Natural killer cell (primary cell): Measurements from ENCODE around the gene IGF2R. TPM values are rescaled to one million over a fixed set of nuclear protein-coding genes. Genes with fewer than 3 reads are reported as not detected.
"Not testable (repeated sequence)": the region's sequence is repeated elsewhere in the genome, so short reads cannot be mapped to it uniquely, and the experiment has no call there.

Source experiments
- ATAC-seq, 3 donors: fragments of 150-1000 bp in 2 of 3; fragments of 200-7000 bp in 1 of 3; cut with Tn5 transposase; 1 replicate in 1 of 3; 2 replicates in 2 of 3; pipeline ENCODE4 v1.10.0; 2021; ENCODE audit warnings: mild to moderate bottlenecking in 2 of 3, moderate library complexity in 2 of 3
- DNase-seq, 2 donors: peaks; one replicate each; pipeline versions ENCODE4 v3.0.0 to v3.0.0-alpha.2; 2013 to 2021; ENCODE audit warnings: mixed read lengths in 1 of 2
- H3K27ac ChIP-seq: one replicate; pipeline ENCODE4 v1.5.1; 2013; ENCODE audit warnings: mild to moderate bottlenecking, low read length
- H3K27me3 ChIP-seq: one replicate; pipeline ENCODE4 v1.6.1; 2013; ENCODE audit warnings: low read length; ENCODE audit not compliant: control insufficient read depth, insufficient read depth
- H3K36me3 ChIP-seq: one replicate; pipeline ENCODE4 v1.6.1; 2013; ENCODE audit warnings: low read length; ENCODE audit not compliant: control insufficient read depth, insufficient read depth
- H3K4me1 ChIP-seq: one replicate; pipeline ENCODE4 v1.6.1; 2013; ENCODE audit warnings: low read length; ENCODE audit not compliant: control insufficient read depth, insufficient read depth
- H3K4me3 ChIP-seq: one replicate; pipeline ENCODE4 v1.5.1; 2013; ENCODE audit warnings: low read length
- H3K9me3 ChIP-seq: one replicate; pipeline ENCODE4 v1.6.1; 2013; ENCODE audit warnings: low read length; ENCODE audit not compliant: control insufficient read depth, insufficient read depth
- H3K27ac Mint-ChIP-seq, 2 donors: one replicate each; pipeline ENCODE4 v1.8.0; 2022; ENCODE audit warnings: mild to moderate bottlenecking in 2 of 2, mixed read lengths in 2 of 2, moderate library complexity in 1 of 2
- H3K27me3 Mint-ChIP-seq, 2 donors: one replicate each; pipeline ENCODE4 v1.8.0; 2022; ENCODE audit warnings: low read depth in 2 of 2, mixed read lengths in 2 of 2
- H3K36me3 Mint-ChIP-seq: one replicate; pipeline ENCODE4 v1.8.0; 2022; ENCODE audit warnings: mixed read lengths
- H3K4me1 Mint-ChIP-seq, 2 donors: one replicate each; pipeline ENCODE4 v1.8.0; 2022; ENCODE audit warnings: mixed read lengths in 2 of 2
- H3K4me3 Mint-ChIP-seq: one replicate; pipeline ENCODE4 v1.8.0; 2022; ENCODE audit warnings: mild to moderate bottlenecking, moderate library complexity, mixed read lengths
- H3K9me3 Mint-ChIP-seq, 2 donors: one replicate each; pipeline ENCODE4 v1.8.0; 2022; ENCODE audit warnings: mixed read lengths in 2 of 2
- CTCF ChIP-seq: fragments of 200-600 bp; IDR thresholded peaks from one replicate; pipeline ENCODE4 v1.8.0; 2022; ENCODE audit warnings: antibody characterized with exemption
- WGBS: methylation state at CpG from one replicate; pipeline ENCODE4 v1.1.7; 2013; ENCODE audit warnings: missing lambda C conversion rate; ENCODE audit not compliant: insufficient coverage; 5-methylcytosine and 5-hydroxymethylcytosine counted together
- intact Hi-C: fragments of 100-400 bp; cut with micrococcal nuclease; formaldehyde crosslinking; loops from one replicate; pipeline ENCODE4 v1.14.2; 2022
- total RNA-seq, 4 donors: library from RNA; stranded (reverse); fragments of 120-200 nt in 1 of 4; gene quantifications; one replicate each; pipeline versions ENCODE4 v1.2.3 to v1.2.4, GENCODE V29; 2013 to 2022

Gene IGF2R
- total RNA-seq, 3 donors from 2014 or later (not counting 1 experiment from before 2014, with no cell fraction given), result 208 to 282 (median 253) TPM

DNA sequence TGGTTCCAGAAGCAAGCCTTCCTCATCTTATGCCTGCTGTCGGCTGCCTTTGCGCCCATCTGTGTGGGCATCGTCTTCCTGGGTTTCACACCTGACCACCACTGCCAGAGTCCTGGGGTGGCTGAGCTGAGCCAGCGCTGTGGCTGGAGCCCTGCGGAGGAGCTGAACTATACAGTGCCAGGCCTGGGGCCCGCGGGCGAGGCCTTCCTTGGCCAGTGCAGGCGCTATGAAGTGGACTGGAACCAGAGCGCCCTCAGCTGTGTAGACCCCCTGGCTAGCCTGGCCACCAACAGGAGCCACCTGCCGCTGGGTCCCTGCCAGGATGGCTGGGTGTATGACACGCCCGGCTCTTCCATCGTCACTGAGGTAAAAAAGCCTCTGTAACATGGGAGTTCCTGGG lies 153.1 kb downstream of the IGF2R start:
- Mint-ChIP-seq H3K27me3 (no peaks in the 10 kb centered on the region), H3K36me3 (no peaks in the 10 kb centered on the region), H3K27ac (no peak overlapping the region), H3K4me3 (no peak overlapping the region), H3K4me1 (peaks cover 6 to 8% of the 10 kb centered on the region in 2 donors), H3K9me3 (no peaks in the 10 kb centered on the region)
- Histone ChIP-seq H3K9me3 (no peaks in the 10 kb centered on the region), H3K27ac (no peak overlapping the region), H3K27me3 (no peaks in the 10 kb centered on the region), H3K36me3 (peaks cover 3% of the 10 kb centered on the region), H3K4me3 (no peak overlapping the region), H3K4me1 (no peaks in the 10 kb centered on the region)
- DNase-seq, result no peak
- no peak for ATAC-seq
- WGBS, result 98% methylated on average over 14 of the region's 14 CpGs
- intact Hi-C loops, result no loop called here
- TF ChIP-seq CTCF, result no peak

DNA sequence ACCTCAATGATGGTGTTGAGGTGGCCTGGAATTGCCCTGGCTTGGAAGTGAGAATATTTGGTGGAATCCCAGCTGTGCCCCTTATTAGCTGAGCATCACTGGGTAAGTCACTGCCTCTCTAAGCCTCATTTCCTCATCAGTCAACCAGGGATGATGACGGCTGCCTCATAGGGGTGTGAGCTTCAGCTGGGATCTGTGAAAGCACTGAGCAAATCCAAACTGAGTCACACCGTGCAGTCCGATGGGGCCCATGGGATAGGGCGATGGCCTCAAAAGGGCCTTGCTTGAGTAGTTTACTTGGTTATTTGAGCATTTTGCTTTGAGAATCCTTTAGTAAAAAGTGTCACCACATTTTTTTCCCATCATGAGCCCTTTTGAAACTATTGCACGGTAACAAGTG lies 153.9 kb downstream of the IGF2R start:
- Mint-ChIP-seq H3K27ac (no peak overlapping the region), H3K36me3 (no peaks in the 10 kb centered on the region), H3K4me3 (no peak overlapping the region), H3K4me1 (peaks cover 6 to 8% of the 10 kb centered on the region in 2 donors), H3K9me3 (no peaks in the 10 kb centered on the region), H3K27me3 (no peaks in the 10 kb centered on the region)
- TF ChIP-seq CTCF, result no peak
- DNase-seq, result no peak
- intact Hi-C loops, result no loop called here
- H3K9me3 ChIP-seq, result no peaks in the 10 kb centered on the region
- no peaks in the 10 kb centered on the region for H3K27me3 ChIP-seq
- no peak overlapping the region for H3K4me3 ChIP-seq
- no peak overlapping the region for H3K27ac ChIP-seq
- H3K4me1 ChIP-seq, result no peaks in the 10 kb centered on the region
- H3K36me3 ChIP-seq, result no peaks in the 10 kb centered on the region
- no peak for ATAC-seq
- WGBS, result 90% methylated on average over 5 of the region's 5 CpGs

GRCh38 chr6:160124007-160124406 lies 155.1 kb downstream of the IGF2R start:
- no peak overlapping the region for H3K4me3 ChIP-seq
- DNase-seq, result no peak
- H3K4me3 Mint-ChIP-seq, result no peak overlapping the region
- H3K36me3 ChIP-seq, result no peaks in the 10 kb centered on the region
- ATAC-seq, result no peak
- H3K36me3 Mint-ChIP-seq, result no peaks in the 10 kb centered on the region
- no peaks in the 10 kb centered on the region for H3K27me3 ChIP-seq
- WGBS, result 100% methylated on average over 2 of the region's 2 CpGs
- peaks cover 6 to 8% of the 10 kb centered on the region in 2 donors for H3K4me1 Mint-ChIP-seq
- intact Hi-C loops, result no loop called here
- H3K4me1 ChIP-seq, result no peaks in the 10 kb centered on the region
- no peaks in the 10 kb centered on the region for H3K9me3 ChIP-seq
- H3K9me3 Mint-ChIP-seq, result no peaks in the 10 kb centered on the region
- no peak for TF ChIP-seq CTCF
- H3K27ac Mint-ChIP-seq, result peak overlapping the region in 1 of 2 donors; percentile 40
- no peaks in the 10 kb centered on the region for H3K27me3 Mint-ChIP-seq
- no peak overlapping the region for H3K27ac ChIP-seq

DNA sequence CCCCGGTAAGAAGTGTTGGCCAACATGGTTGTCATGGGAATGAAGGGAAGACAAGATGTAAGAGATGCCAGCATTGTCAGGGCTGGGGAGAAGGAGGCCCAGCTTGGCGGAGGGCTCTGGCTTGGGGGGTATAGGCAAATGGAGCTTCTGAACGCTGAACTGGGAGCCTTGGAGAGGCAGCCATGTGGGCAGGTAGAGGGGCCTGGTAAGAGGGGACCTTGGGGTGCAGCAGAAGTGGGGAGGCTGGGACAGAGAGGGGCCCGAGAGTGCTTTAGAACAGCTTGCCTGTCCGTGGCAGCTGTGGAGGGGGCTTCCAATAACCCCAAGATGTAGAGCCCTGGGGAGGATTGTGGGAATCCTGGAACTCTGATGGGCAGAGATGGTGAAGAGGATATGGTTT lies 155.7 kb downstream of the IGF2R start:
- no peak overlapping the region for H3K27ac ChIP-seq
- peaks cover 6 to 8% of the 10 kb centered on the region in 2 donors for H3K4me1 Mint-ChIP-seq
- intact Hi-C loops, result no loop called here
- H3K9me3 ChIP-seq, result no peaks in the 10 kb centered on the region
- 89% methylated on average over 5 of the region's 5 CpGs for WGBS
- DNase-seq, result no peak
- TF ChIP-seq CTCF, result no peak
- H3K4me3 Mint-ChIP-seq, result no peak overlapping the region
- no peak for ATAC-seq
- H3K4me1 ChIP-seq, result no peaks in the 10 kb centered on the region
- H3K9me3 Mint-ChIP-seq, result no peaks in the 10 kb centered on the region
- no peaks in the 10 kb centered on the region for H3K36me3 Mint-ChIP-seq
- no peak overlapping the region for H3K27ac Mint-ChIP-seq
- no peak overlapping the region for H3K4me3 ChIP-seq
- H3K27me3 Mint-ChIP-seq, result no peaks in the 10 kb centered on the region
- H3K36me3 ChIP-seq, result no peaks in the 10 kb centered on the region
- no peaks in the 10 kb centered on the region for H3K27me3 ChIP-seq

- H3K27ac Mint-ChIP-seq, result not testable (repeated sequence)
Observed at GRCh38 chr6:160125105-160125504, 156.2 kb downstream of the IGF2R start.

More at GRCh38 chr6:160125105-160125504, 156.2 kb downstream of the IGF2R start:
- H3K4me1 Mint-ChIP-seq, H3K9me3 ChIP-seq, H3K27me3 ChIP-seq, ATAC-seq, H3K36me3 Mint-ChIP-seq, H3K36me3 ChIP-seq, H3K4me3 ChIP-seq, intact Hi-C loops, H3K4me1 ChIP-seq, H3K4me3 Mint-ChIP-seq, H3K27me3 Mint-ChIP-seq, H3K9me3 Mint-ChIP-seq, DNase-seq, H3K27ac ChIP-seq: not testable (repeated sequence)
- 100% methylated on average over 3 of the region's 5 CpGs for WGBS
